ENCODE data around the gene ZNF280B.

Gene ZNF280B

DNA sequence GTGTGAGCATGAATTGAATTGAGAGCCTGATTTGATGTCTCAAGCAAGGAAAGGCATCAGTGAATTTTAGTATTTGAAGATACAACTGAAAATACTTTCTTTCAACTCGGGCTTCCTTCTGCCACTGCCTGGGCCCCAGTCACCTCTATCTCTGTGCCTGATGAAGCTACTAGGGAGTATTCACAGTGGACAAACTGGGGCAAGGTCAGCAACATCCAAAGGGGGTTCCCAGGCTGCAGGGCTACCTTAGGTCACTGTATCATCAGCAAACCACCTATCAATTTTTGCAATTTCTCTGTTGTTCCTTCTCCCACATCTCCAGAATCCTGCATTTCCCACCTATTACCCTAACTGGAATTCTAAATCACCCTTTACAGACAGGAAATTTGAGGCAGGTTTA lies 40.4 kb upstream of the ZNF280B start:
- Histone ChIP-seq H3K27ac (ENCODE audit: low read length) (no peak overlapping the region), H3K36me3 (ENCODE audit: control insufficient read depth, insufficient read depth, low read length) (no peaks in the 10 kb centered on the region), H3K27me3 (ENCODE audit: control insufficient read depth, insufficient read depth, low read length) (peaks cover 6% of the 10 kb centered on the region), H3K9me3 (ENCODE audit: control insufficient read depth, insufficient read depth, low read length) (no peaks in the 10 kb centered on the region), H3K4me3 (ENCODE audit: low read length) (no peak overlapping the region), H3K4me1 (ENCODE audit: control insufficient read depth, insufficient read depth, low read length) (no peaks in the 10 kb centered on the region)
- no peak for DNase-seq (ENCODE audit: low read depth, low spot score)
- no CpG with 5 or more reads among the region's 1 CpG for WGBS (ENCODE audit: insufficient coverage, insufficient read length)

DNA sequence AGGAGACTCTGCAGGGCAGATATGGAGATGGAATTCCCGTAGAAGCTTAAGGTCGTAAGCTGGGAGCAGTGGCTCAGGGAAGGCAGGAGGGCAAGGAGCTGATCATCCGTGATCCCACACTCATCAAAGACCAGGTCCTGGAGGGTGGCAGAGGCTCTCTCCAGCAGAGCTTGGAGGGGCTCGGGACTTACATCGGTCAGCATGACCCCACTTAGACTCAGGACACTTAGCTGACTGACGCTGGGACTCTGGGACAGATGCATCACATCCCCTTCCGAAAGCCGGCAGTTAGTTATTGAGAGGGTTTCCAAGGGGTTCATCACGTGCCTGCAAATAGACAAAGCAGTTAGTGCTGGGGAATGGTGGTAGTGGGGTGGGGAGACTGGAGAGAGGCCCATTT lies 39.8 kb upstream of the ZNF280B start:
- Histone ChIP-seq H3K27ac (ENCODE audit: low read length) (no peak overlapping the region), H3K9me3 (ENCODE audit: control insufficient read depth, insufficient read depth, low read length) (no peaks in the 10 kb centered on the region), H3K4me3 (ENCODE audit: low read length) (no peak overlapping the region), H3K27me3 (ENCODE audit: control insufficient read depth, insufficient read depth, low read length) (peaks cover 6% of the 10 kb centered on the region), H3K36me3 (ENCODE audit: control insufficient read depth, insufficient read depth, low read length) (no peaks in the 10 kb centered on the region), H3K4me1 (ENCODE audit: control insufficient read depth, insufficient read depth, low read length) (no peaks in the 10 kb centered on the region)
- no CpG with 5 or more reads among the region's 9 CpGs for WGBS (ENCODE audit: insufficient coverage, insufficient read length)
- no peak for DNase-seq (ENCODE audit: low read depth, low spot score)

DNA sequence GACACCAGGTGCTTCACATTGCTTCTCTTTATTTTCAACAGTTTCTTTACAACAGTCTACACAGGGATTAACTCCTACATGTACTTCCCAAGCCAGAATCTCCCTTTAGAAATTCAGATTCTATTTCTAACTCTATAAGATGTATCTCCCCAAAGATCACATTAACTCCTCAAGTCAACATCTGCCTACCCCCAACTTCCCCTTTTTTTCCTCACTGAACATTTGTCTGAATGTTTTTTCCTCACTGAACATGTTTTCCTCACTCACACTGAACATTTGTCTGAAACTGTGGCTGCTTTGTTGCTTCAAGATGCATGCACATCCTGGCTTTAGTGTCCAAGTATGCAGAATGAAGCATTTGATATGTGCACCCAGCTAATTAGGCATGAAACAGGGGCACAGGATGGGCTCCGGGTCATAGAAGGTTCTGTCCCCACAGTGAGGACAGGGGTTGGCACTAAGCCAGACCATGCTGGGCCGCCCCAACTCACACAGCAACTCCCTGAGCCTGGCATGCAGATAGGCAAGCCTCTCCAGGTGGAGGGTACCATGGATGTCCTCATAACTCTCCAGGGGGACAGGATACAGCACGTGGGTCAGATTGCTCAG lies 39.3 kb upstream of the ZNF280B start:
- Histone ChIP-seq H3K36me3 (ENCODE audit: control insufficient read depth, insufficient read depth, low read length) (no peaks in the 10 kb centered on the region), H3K27me3 (ENCODE audit: control insufficient read depth, insufficient read depth, low read length) (peaks cover 6% of the 10 kb centered on the region), H3K27ac (ENCODE audit: low read length) (no peak overlapping the region), H3K4me1 (ENCODE audit: control insufficient read depth, insufficient read depth, low read length) (no peaks in the 10 kb centered on the region), H3K4me3 (ENCODE audit: low read length) (no peak overlapping the region), H3K9me3 (ENCODE audit: control insufficient read depth, insufficient read depth, low read length) (no peaks in the 10 kb centered on the region)
- DNase-seq (ENCODE audit: low read depth, low spot score) = no peak
- WGBS (ENCODE audit: insufficient coverage, insufficient read length) = no CpG with 5 or more reads among the region's 3 CpGs

DNA sequence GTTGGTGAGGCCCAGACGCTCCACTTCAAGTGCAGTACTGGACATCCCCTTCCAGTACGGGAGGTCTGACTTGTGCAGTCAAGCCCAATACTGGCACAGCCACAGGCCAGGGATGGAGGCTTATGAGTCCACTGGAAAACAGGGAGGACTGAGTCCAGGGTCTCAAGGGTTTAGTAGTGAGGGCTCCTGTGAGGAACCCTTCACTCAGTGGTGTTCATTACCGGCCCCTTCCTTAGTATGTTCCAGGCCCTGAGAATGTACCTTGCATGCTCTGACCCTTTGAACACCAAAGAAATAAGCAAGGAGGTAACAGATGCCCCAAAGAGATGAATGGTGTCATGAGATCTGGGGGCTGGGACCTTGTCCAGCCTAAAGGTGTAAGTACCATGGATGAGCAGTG lies 38.7 kb upstream of the ZNF280B start:
- no CpG with 5 or more reads among the region's 3 CpGs for WGBS (ENCODE audit: insufficient coverage, insufficient read length)
- DNase-seq (ENCODE audit: low read depth, low spot score) = no peak
- Histone ChIP-seq H3K27me3 (ENCODE audit: control insufficient read depth, insufficient read depth, low read length) (peaks cover 6% of the 10 kb centered on the region), H3K4me1 (ENCODE audit: control insufficient read depth, insufficient read depth, low read length) (no peaks in the 10 kb centered on the region), H3K4me3 (ENCODE audit: low read length) (no peak overlapping the region), H3K36me3 (ENCODE audit: control insufficient read depth, insufficient read depth, low read length) (no peaks in the 10 kb centered on the region), H3K27ac (ENCODE audit: low read length) (no peak overlapping the region), H3K9me3 (ENCODE audit: control insufficient read depth, insufficient read depth, low read length) (no peaks in the 10 kb centered on the region)

DNA sequence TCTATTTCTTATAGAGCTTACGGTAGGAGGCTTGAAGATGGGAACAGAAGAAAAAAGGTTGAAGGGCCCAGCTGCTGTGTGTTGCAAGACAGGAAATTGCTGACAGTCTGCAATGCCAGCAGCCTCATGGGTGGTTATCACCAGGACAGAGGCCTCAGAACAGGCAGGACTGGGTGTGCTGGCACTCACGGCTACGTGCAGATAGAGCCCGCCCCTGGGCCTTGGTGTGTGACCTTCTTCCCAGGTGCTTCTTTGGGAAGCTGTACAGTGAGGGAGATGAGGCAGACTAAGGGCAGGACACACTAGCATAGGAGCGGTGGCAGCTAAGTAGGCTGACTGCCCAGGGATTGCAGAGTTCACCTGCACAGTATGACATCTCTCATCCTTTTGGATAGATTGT lies 37.9 kb upstream of the ZNF280B start:
- H3K9me3 ChIP-seq (ENCODE audit: control insufficient read depth, insufficient read depth, low read length) = no peaks in the 10 kb centered on the region; the same call in 1 of the 2 replicates
- H3K4me3 ChIP-seq (ENCODE audit: low read length) = no peak overlapping the region
- H3K27me3 ChIP-seq (ENCODE audit: control insufficient read depth, insufficient read depth, low read length) = peaks cover 8% of the 10 kb centered on the region
- no CpG with 5 or more reads among the region's 5 CpGs for WGBS (ENCODE audit: insufficient coverage, insufficient read length)
- H3K27ac ChIP-seq (ENCODE audit: low read length) = no peak overlapping the region
- H3K4me1 ChIP-seq (ENCODE audit: control insufficient read depth, insufficient read depth, low read length) = no peaks in the 10 kb centered on the region
- no peak for DNase-seq (ENCODE audit: low read depth, low spot score)
- no peaks in the 10 kb centered on the region for H3K36me3 ChIP-seq (ENCODE audit: control insufficient read depth, insufficient read depth, low read length)

DNA sequence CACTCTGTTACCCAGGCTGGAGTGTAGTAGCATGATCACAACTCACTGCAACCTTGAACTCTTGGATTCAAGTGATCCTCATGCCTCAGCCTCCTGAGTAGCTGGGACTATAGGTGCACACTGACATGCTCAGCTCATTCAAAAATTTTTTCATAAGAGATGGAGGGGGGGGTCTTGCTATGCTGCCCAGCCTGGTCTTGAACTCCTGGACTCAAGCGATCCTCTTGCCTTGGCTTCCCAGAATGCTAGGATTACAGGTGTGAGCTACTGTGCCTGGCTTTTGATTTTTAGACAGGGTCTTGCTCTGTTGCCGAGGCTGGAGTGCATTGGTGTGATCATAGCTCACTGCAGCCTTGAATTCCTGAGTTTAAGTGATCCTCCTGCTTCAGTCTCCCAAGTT lies 36.5 kb upstream of the ZNF280B start:
- no peak overlapping the region for H3K27ac ChIP-seq (ENCODE audit: low read length)
- no peak overlapping the region for H3K4me3 ChIP-seq (ENCODE audit: low read length)
- peaks cover 6% of the 10 kb centered on the region for H3K27me3 ChIP-seq (ENCODE audit: control insufficient read depth, insufficient read depth, low read length)
- no CpG with 5 or more reads among the region's 2 CpGs for WGBS (ENCODE audit: insufficient coverage, insufficient read length)
- no peaks in the 10 kb centered on the region for H3K4me1 ChIP-seq (ENCODE audit: control insufficient read depth, insufficient read depth, low read length)
- no peak for DNase-seq (ENCODE audit: low read depth, low spot score)
- H3K36me3 ChIP-seq (ENCODE audit: control insufficient read depth, insufficient read depth, low read length) = no peaks in the 10 kb centered on the region
- no peaks in the 10 kb centered on the region; the same call in 1 of the 2 replicates for H3K9me3 ChIP-seq (ENCODE audit: control insufficient read depth, insufficient read depth, low read length)

DNA sequence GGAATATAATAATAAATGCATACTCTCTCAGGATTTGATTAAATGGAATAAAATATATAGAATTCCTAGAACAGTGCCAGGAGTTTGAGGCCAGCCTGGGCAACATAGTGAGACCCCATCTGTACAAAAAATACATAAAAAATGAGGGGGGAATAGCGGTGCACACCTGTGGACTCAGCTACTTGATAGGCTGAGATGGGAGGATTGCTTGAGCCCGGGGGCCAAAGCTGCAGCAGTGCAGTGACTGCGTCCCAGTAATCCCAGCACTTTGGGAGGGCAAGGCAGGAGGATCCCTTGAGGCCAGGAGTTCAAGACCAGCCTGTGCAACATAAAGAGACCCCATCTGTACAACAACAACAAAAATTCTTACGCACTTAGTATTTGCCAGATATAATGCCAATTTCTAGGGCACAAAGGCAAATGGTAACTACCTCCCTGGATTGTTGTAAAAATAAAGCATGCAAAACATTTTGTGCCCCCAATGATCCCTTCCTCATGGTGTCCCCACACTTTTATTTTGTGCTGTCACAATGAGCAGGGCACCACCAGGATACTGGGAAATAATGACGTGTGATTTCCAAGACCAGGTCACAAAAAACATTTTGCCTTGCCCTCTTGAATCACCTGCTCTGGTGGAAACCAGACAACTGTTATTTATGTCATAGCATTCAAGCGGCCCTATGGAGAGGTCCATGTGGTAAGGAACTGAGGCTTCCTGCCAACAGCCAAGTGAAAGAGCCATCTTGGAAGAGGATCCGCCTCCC lies 29.9 kb upstream of the ZNF280B start:
- no CpG with 5 or more reads among the region's 7 CpGs for WGBS (ENCODE audit: insufficient coverage, insufficient read length)
- Histone ChIP-seq H3K4me3 (ENCODE audit: low read length) (no peak overlapping the region), H3K9me3 (ENCODE audit: control insufficient read depth, insufficient read depth, low read length) (no peaks in the 10 kb centered on the region; the same call in 1 of the 2 replicates), H3K36me3 (ENCODE audit: control insufficient read depth, insufficient read depth, low read length) (no peaks in the 10 kb centered on the region), H3K27me3 (ENCODE audit: control insufficient read depth, insufficient read depth, low read length) (peaks cover 3% of the 10 kb centered on the region; the same call in 1 of the 2 replicates), H3K4me1 (ENCODE audit: control insufficient read depth, insufficient read depth, low read length) (no peaks in the 10 kb centered on the region), H3K27ac (ENCODE audit: low read length) (no peak overlapping the region)
- no peak for DNase-seq (ENCODE audit: low read depth, low spot score)

DNA sequence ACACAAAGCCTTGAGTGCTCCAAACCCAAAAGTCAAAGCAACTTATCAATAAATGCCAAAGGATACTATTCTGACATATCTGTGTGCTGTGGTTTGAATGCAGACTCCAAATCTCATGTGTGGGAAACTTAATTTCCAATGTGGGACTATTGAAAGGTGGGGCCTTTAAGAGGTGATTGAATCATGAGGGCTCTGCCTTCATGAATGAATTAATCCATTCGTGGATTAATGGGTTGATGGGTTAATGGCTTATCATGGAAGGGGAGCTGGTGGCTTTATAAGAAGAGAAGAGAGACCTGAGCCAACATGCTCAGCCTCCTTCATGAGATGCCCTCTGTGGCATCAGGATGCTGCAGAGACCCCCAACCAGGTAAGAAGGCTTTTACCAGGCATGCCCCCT lies 28.4 kb upstream of the ZNF280B start:
- no peak for DNase-seq (ENCODE audit: low read depth, low spot score)
- H3K27ac ChIP-seq (ENCODE audit: low read length) = no peak overlapping the region
- H3K27me3 ChIP-seq (ENCODE audit: control insufficient read depth, insufficient read depth, low read length) = peaks cover 3% of the 10 kb centered on the region; the same call in 1 of the 2 replicates
- no peaks in the 10 kb centered on the region for H3K36me3 ChIP-seq (ENCODE audit: control insufficient read depth, insufficient read depth, low read length)
- WGBS (ENCODE audit: insufficient coverage, insufficient read length) = no CpG with 5 or more reads among the region's 1 CpG
- H3K4me3 ChIP-seq (ENCODE audit: low read length) = no peak overlapping the region
- H3K9me3 ChIP-seq (ENCODE audit: control insufficient read depth, insufficient read depth, low read length) = no peaks in the 10 kb centered on the region; the same call in 1 of the 2 replicates
- no peaks in the 10 kb centered on the region for H3K4me1 ChIP-seq (ENCODE audit: control insufficient read depth, insufficient read depth, low read length)

DNA sequence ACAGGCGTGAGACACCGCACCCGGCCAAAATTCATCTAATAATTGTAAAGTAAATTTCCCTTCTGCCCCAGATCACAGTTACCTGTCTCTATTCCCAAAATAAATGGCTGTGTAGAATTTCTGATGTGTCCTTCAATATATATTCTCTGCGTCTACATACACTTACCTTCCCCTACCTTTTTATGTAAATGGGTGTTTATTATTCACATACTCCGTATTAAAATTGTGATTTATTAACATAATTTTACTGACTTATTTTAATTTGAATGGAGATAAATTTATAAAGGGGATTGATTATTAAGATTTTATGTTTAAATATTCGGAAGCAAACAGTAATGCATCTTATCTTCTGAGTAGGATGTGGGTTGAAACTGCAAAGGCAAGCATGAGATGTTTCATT lies 28.0 kb upstream of the ZNF280B start:
- H3K27me3 ChIP-seq (ENCODE audit: control insufficient read depth, insufficient read depth, low read length) = peaks cover 3% of the 10 kb centered on the region; the same call in 1 of the 2 replicates
- no peaks in the 10 kb centered on the region for H3K4me1 ChIP-seq (ENCODE audit: control insufficient read depth, insufficient read depth, low read length)
- H3K27ac ChIP-seq (ENCODE audit: low read length) = no peak overlapping the region
- WGBS (ENCODE audit: insufficient coverage, insufficient read length) = 100% methylated on average over 1 of the region's 6 CpGs
- DNase-seq (ENCODE audit: low read depth, low spot score) = no peak
- no peaks in the 10 kb centered on the region for H3K36me3 ChIP-seq (ENCODE audit: control insufficient read depth, insufficient read depth, low read length)
- no peaks in the 10 kb centered on the region for H3K9me3 ChIP-seq (ENCODE audit: control insufficient read depth, insufficient read depth, low read length)
- H3K4me3 ChIP-seq (ENCODE audit: low read length) = no peak overlapping the region

DNA sequence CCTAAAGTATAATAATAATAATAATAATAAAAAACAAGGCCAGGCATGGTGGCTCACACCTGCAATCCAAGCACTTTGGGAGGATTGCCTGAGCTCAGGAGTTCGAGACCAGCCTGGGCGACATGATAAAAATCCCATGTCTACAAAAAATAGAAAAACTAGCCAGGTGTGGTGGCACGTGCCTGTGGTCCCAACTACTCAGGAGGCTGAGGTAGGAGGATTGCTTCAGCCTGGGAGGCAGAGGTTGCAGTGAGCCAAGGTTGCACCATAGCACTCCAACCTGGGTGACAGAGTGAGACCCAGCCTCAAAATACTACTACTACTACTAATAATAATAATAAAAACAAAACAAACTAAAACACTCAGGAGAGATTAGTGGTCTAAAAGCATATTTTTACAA lies 27.1 kb upstream of the ZNF280B start:
- H3K9me3 ChIP-seq (ENCODE audit: control insufficient read depth, insufficient read depth, low read length) = no peaks in the 10 kb centered on the region
- H3K27ac ChIP-seq (ENCODE audit: low read length) = no peak overlapping the region
- DNase-seq (ENCODE audit: low read depth, low spot score) = no peak
- no CpG with 5 or more reads among the region's 3 CpGs for WGBS (ENCODE audit: insufficient coverage, insufficient read length)
- H3K27me3 ChIP-seq (ENCODE audit: control insufficient read depth, insufficient read depth, low read length) = peaks cover 3% of the 10 kb centered on the region; the same call in 1 of the 2 replicates
- H3K4me3 ChIP-seq (ENCODE audit: low read length) = no peak overlapping the region
- no peaks in the 10 kb centered on the region for H3K4me1 ChIP-seq (ENCODE audit: control insufficient read depth, insufficient read depth, low read length)
- H3K36me3 ChIP-seq (ENCODE audit: control insufficient read depth, insufficient read depth, low read length) = no peaks in the 10 kb centered on the region
